ENCODE results near the gene PIGC. TPM values are rescaled to one million over a fixed set of nuclear protein-coding genes. Genes with fewer than 3 reads are reported as not detected.

The PIGC gene
- total and polyA plus RNA-seq, 4 experiments from 2014 or later, result 48.9 to 132 (median 79.2) TPM

DNA sequence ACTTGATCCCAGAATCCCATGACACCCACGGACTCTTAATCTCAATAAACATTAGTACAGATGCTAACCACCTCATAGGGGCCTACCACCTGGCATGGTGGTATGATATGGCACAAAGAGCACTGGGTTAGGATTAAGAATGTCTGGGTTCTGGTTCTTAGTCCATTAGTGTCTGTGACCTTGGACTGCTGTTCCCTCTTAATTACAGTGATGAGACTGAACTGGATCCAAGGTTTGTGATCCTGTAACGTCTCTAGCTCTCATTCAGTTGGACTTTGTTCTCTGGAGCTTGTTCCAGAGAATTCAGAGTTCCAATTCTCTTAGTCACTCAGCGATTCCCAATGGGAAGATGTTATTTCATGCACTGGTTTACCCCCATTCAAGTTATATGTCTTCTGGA lies 23.6 kb upstream of the PIGC start:
- ChIA-PET POLR2A (ENCODE audit: partially characterized antibody) (no interaction called here), CTCF (ENCODE audit: partially characterized antibody) (interaction anchor here (0.9 kb wide), 1 partner anchor 16 kb away, joined by 3 read pairs; no protein-coding TSS in a partner anchor)
- H3K27ac ChIP-seq (ENCODE audit: low read depth, low read length), result no peak overlapping the region
- H3K9me3 Mint-ChIP-seq, result peaks cover 0 to 1% (median 0%) of the 10 kb centered on the region in 8 donors
- H3K36me3 Mint-ChIP-seq, result no peaks in the 10 kb centered on the region
- intact Hi-C loops (cut with micrococcal nuclease), result no loop called here
- H3K4me3 Mint-ChIP-seq, result no peak overlapping the region
- no peak overlapping the region for H3K4me3 ChIP-seq (ENCODE audit: low read length in 2 of 2)
- H3K27me3 ChIP-seq (ENCODE audit: insufficient read depth, low read length), result no peaks in the 10 kb centered on the region
- peaks cover 1 to 7% of the 10 kb centered on the region in 2 donors for H3K27me3 Mint-ChIP-seq
- no peaks in the 10 kb centered on the region for H3K4me1 ChIP-seq (ENCODE audit: insufficient read depth, low read length)
- H3K4me1 Mint-ChIP-seq, result no peaks in the 10 kb centered on the region
- no peaks in the 10 kb centered on the region for H3K9me3 ChIP-seq (ENCODE audit: control insufficient read depth in 1 of 2, low read length in 2 of 2)
- no peak overlapping the region for H3K27ac Mint-ChIP-seq
- DNase-seq, result no peak
- H3K36me3 ChIP-seq (ENCODE audit: insufficient read depth, low read length), result no peaks in the 10 kb centered on the region

GRCh38 chr1:172466795-172467407 lies 23.0 kb upstream of the PIGC start:
- peak in 1 of 5 donors; percentile 33 for DNase-seq
- Histone ChIP-seq H3K27ac (ENCODE audit: low read depth, low read length) (no peak overlapping the region), H3K36me3 (ENCODE audit: insufficient read depth, low read length) (no peaks in the 10 kb centered on the region), H3K4me3 (ENCODE audit: low read length in 2 of 2) (no peak overlapping the region), H3K9me3 (ENCODE audit: control insufficient read depth in 1 of 2, low read length in 2 of 2) (no peaks in the 10 kb centered on the region), H3K27me3 (ENCODE audit: insufficient read depth, low read length) (no peaks in the 10 kb centered on the region), H3K4me1 (ENCODE audit: insufficient read depth, low read length) (no peaks in the 10 kb centered on the region)
- Mint-ChIP-seq H3K9me3 (peaks cover 0 to 1% (median 0%) of the 10 kb centered on the region in 8 donors), H3K27me3 (peaks cover 1 to 5% of the 10 kb centered on the region in 2 donors), H3K4me1 (no peaks in the 10 kb centered on the region), H3K4me3 (no peak overlapping the region), H3K36me3 (no peaks in the 10 kb centered on the region), H3K27ac (no peak overlapping the region)
- POLR2A ChIA-PET (ENCODE audit: partially characterized antibody), result no interaction called here
- intact Hi-C loops (cut with micrococcal nuclease), result no loop called here
- CTCF ChIA-PET (ENCODE audit: partially characterized antibody), result interaction anchor here (0.9 kb wide), 1 partner anchor 16 kb away, joined by 3 read pairs; no protein-coding TSS in a partner anchor

DNA sequence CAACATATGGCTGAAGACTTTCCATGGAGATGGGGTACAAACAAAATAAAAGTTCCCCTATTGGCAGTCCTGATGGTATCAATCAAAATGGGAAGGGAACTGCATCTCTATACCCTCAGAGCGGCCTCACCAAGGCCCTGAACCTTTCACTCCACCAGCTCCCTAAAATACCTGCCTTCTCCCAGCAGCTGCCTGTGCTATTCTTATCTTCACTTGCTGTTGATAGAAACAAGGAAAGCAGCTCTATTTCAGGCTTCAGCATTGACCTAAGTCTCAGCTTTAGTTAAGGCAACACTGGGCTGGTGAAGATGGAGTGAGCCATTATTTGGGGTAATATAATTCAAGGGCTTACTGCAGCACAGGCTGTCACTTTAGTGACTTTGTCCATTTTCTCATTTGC lies 21.7 kb upstream of the PIGC start:
- Mint-ChIP-seq H3K27me3 (peaks cover 1 to 5% of the 10 kb centered on the region in 2 donors), H3K4me1 (no peaks in the 10 kb centered on the region), H3K36me3 (no peaks in the 10 kb centered on the region), H3K27ac (no peak overlapping the region), H3K4me3 (no peak overlapping the region), H3K9me3 (peaks cover 0 to 1% (median 0%) of the 10 kb centered on the region in 8 donors)
- intact Hi-C loops (cut with micrococcal nuclease), result no loop called here
- DNase-seq, result no peak
- ChIA-PET CTCF (ENCODE audit: partially characterized antibody) (interaction anchor here (0.7 kb wide), 1 partner anchor 97 kb away, joined by 3 read pairs; no protein-coding TSS in a partner anchor), POLR2A (ENCODE audit: partially characterized antibody) (no interaction called here)
- H3K27ac ChIP-seq (ENCODE audit: low read depth, low read length), result no peak overlapping the region
- no peaks in the 10 kb centered on the region for H3K36me3 ChIP-seq (ENCODE audit: insufficient read depth, low read length)
- no peaks in the 10 kb centered on the region for H3K9me3 ChIP-seq (ENCODE audit: control insufficient read depth in 1 of 2, low read length in 2 of 2)
- no peaks in the 10 kb centered on the region for H3K27me3 ChIP-seq (ENCODE audit: insufficient read depth, low read length)
- no peak overlapping the region for H3K4me3 ChIP-seq (ENCODE audit: low read length in 2 of 2)
- no peaks in the 10 kb centered on the region for H3K4me1 ChIP-seq (ENCODE audit: insufficient read depth, low read length)

GRCh38 chr1:172460887-172461315 lies 17.0 kb upstream of the PIGC start:
- CTCF ChIA-PET (ENCODE audit: partially characterized antibody), result interaction anchor here (1.2 to 1.6 kb wide), 3 partner anchors 8 to 16 kb away, joined by 3 to 5 read pairs (median 4); no protein-coding TSS in a partner anchor
- no peaks in the 10 kb centered on the region for H3K9me3 Mint-ChIP-seq
- Histone ChIP-seq H3K9me3 (ENCODE audit: control insufficient read depth in 1 of 2, low read length in 2 of 2) (no peaks in the 10 kb centered on the region), H3K36me3 (ENCODE audit: insufficient read depth, low read length) (no peaks in the 10 kb centered on the region), H3K4me1 (ENCODE audit: insufficient read depth, low read length) (no peaks in the 10 kb centered on the region), H3K27ac (ENCODE audit: low read depth, low read length) (no peak overlapping the region), H3K4me3 (ENCODE audit: low read length in 2 of 2) (no peak overlapping the region), H3K27me3 (ENCODE audit: insufficient read depth, low read length) (no peaks in the 10 kb centered on the region)
- POLR2A ChIA-PET (ENCODE audit: partially characterized antibody), result interaction anchor here (1.2 kb wide), 1 partner anchor 26 kb away, joined by 3 read pairs; no protein-coding TSS in a partner anchor
- peaks cover 5% of the 10 kb centered on the region in 2 donors for H3K27me3 Mint-ChIP-seq
- intact Hi-C loops (cut with micrococcal nuclease), result no loop called here
- H3K4me1 Mint-ChIP-seq, result no peaks in the 10 kb centered on the region
- DNase-seq, result no peak
- no peak overlapping the region for H3K4me3 Mint-ChIP-seq
- H3K27ac Mint-ChIP-seq, result no peak overlapping the region
- H3K36me3 Mint-ChIP-seq, result no peaks in the 10 kb centered on the region

DNA sequence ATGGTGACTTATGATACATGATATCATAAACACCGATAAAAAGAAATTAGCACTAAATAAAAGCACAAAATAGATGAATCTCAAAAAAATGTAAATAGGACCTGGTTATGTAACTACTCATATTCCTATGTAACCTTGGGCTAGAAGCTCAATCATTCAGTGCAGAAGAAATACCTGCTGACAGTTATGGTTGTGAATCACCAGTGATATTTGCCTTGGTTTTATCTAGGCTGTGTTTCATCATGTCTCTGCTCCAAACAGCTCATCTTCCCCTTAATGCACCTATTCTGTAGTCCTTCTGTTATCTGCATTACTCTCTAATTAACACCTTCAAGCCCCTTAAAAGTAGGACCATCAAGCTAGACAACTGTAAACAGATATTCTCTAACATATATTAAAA lies 16.3 kb upstream of the PIGC start:
- no peak overlapping the region for H3K27ac Mint-ChIP-seq
- no peaks in the 10 kb centered on the region for H3K36me3 Mint-ChIP-seq
- H3K4me3 Mint-ChIP-seq, result no peak overlapping the region
- Histone ChIP-seq H3K9me3 (ENCODE audit: control insufficient read depth in 1 of 2, low read length in 2 of 2) (no peaks in the 10 kb centered on the region), H3K27ac (ENCODE audit: low read depth, low read length) (no peak overlapping the region), H3K4me3 (ENCODE audit: low read length in 2 of 2) (no peak overlapping the region), H3K36me3 (ENCODE audit: insufficient read depth, low read length) (no peaks in the 10 kb centered on the region), H3K4me1 (ENCODE audit: insufficient read depth, low read length) (no peaks in the 10 kb centered on the region), H3K27me3 (ENCODE audit: insufficient read depth, low read length) (no peaks in the 10 kb centered on the region)
- no peak for DNase-seq
- no peaks in the 10 kb centered on the region for H3K4me1 Mint-ChIP-seq
- ChIA-PET CTCF (ENCODE audit: partially characterized antibody) (interaction anchor here (1.2 to 1.3 kb wide), 2 partner anchors 9 to 16 kb away, joined by 3 to 5 read pairs; no protein-coding TSS in a partner anchor), POLR2A (ENCODE audit: partially characterized antibody) (interaction anchor here (1.2 kb wide), 1 partner anchor 27 kb away, joined by 3 read pairs; no protein-coding TSS in a partner anchor)
- peaks cover 3 to 5% of the 10 kb centered on the region in 2 donors for H3K27me3 Mint-ChIP-seq
- no peaks in the 10 kb centered on the region for H3K9me3 Mint-ChIP-seq
- intact Hi-C loops (cut with micrococcal nuclease), result no loop called here

DNA sequence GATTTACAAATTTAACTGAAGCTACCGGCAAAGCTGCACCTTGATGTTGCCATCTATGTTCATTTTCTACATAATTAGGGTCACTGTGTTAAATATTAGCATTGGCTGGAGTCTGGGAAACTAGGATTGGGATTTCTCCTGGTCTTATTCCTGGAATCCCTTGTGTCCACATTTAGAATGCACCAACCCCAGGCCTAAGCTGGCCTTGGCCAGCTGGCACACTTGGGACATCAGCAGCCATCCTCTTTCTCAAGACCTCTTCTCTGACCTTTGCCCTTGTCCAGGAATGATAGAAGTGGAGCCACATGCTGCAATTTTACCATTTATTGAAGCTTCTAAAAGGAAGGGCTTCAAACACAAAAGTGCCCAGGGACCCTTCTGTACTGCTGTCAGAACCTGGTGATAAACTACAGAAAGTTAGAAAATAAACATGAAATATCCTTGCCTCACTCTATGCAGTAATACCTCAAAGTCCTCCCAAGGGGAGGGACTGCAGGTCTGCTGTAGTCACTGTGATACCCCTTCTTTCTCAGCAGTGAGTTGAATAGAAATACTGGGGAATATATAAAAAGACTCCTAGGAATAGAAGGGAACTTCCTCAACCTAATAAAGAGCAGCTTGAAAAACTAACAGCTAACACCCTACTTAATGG lies 13.7 kb upstream of the PIGC start:
- H3K9me3 Mint-ChIP-seq, result no peaks in the 10 kb centered on the region
- Histone ChIP-seq H3K4me3 (ENCODE audit: low read length in 2 of 2) (no peak overlapping the region), H3K4me1 (ENCODE audit: insufficient read depth, low read length) (no peaks in the 10 kb centered on the region), H3K27ac (ENCODE audit: low read depth, low read length) (no peak overlapping the region), H3K9me3 (ENCODE audit: control insufficient read depth in 1 of 2, low read length in 2 of 2) (no peaks in the 10 kb centered on the region), H3K27me3 (ENCODE audit: insufficient read depth, low read length) (no peaks in the 10 kb centered on the region), H3K36me3 (ENCODE audit: insufficient read depth, low read length) (no peaks in the 10 kb centered on the region)
- H3K27ac Mint-ChIP-seq, result no peak overlapping the region
- no peaks in the 10 kb centered on the region for H3K36me3 Mint-ChIP-seq
- H3K27me3 Mint-ChIP-seq, result peaks cover 1 to 5% of the 10 kb centered on the region in 2 donors
- no peaks in the 10 kb centered on the region for H3K4me1 Mint-ChIP-seq
- H3K4me3 Mint-ChIP-seq, result no peak overlapping the region
- ChIA-PET POLR2A (ENCODE audit: partially characterized antibody) (no interaction called here), CTCF (ENCODE audit: partially characterized antibody) (interaction anchor here (0.8 to 1.6 kb wide), 5 partner anchors 8 to 474 kb away, joined by 3 read pairs; no protein-coding TSS in a partner anchor)
- intact Hi-C loops (cut with micrococcal nuclease), result no loop called here
- no peak for DNase-seq

DNA sequence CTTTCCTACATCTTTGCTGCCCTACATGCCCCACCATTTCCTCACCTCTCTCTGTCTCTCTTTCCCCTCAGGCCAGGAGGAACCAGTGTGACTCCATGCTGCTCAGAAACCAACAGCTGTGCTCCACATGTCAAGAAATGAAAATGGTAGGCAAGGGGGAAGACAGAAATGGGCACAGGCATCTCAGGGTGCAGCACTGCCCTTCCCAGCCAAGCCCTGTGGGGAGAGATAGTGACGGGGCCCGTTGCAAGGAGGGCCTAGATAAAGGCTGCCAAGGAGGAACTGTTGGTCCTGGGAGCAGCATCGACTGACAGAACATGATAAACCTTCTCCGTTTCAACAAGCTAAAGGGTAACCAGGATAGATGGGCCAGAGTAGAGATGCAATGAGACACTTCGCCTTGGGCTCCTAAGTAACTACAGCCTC lies 12.5 kb upstream of the PIGC start:
- POLR2A ChIA-PET (ENCODE audit: partially characterized antibody), result no interaction called here
- Mint-ChIP-seq H3K27ac (no peak overlapping the region), H3K4me3 (no peak overlapping the region), H3K4me1 (peaks cover 0 to 7% (median under 1%) of the 10 kb centered on the region in 4 donors), H3K36me3 (no peaks in the 10 kb centered on the region), H3K27me3 (peaks cover 1 to 5% of the 10 kb centered on the region in 2 donors), H3K9me3 (no peaks in the 10 kb centered on the region)
- no peaks in the 10 kb centered on the region for H3K9me3 ChIP-seq (ENCODE audit: control insufficient read depth in 1 of 2, low read length in 2 of 2)
- no peak overlapping the region for H3K27ac ChIP-seq (ENCODE audit: low read depth, low read length)
- H3K4me1 ChIP-seq (ENCODE audit: insufficient read depth, low read length), result peaks cover 2% of the 10 kb centered on the region
- DNase-seq, result no peak
- CTCF ChIA-PET (ENCODE audit: partially characterized antibody), result no interaction called here
- intact Hi-C loops (cut with micrococcal nuclease), result no loop called here
- H3K36me3 ChIP-seq (ENCODE audit: insufficient read depth, low read length), result no peaks in the 10 kb centered on the region
- no peak overlapping the region for H3K4me3 ChIP-seq (ENCODE audit: low read length in 2 of 2)
- H3K27me3 ChIP-seq (ENCODE audit: insufficient read depth, low read length), result no peaks in the 10 kb centered on the region
